ENCODE data around the gene HNRNPUL1. TPM values are rescaled to one million over a fixed set of nuclear protein-coding genes. Genes with fewer than 3 reads are reported as not detected.
"Not testable (repeated sequence)": the region's sequence is repeated elsewhere in the genome, so short reads cannot be mapped to it uniquely, and the experiment has no call there.

Gene HNRNPUL1
- polyA plus RNA-seq, 1 donor = 166 TPM

- no peak for DNase-seq
Observed at GRCh38 chr19:41278478-41278877, 14.3 kb downstream of the HNRNPUL1 start.

DNA sequence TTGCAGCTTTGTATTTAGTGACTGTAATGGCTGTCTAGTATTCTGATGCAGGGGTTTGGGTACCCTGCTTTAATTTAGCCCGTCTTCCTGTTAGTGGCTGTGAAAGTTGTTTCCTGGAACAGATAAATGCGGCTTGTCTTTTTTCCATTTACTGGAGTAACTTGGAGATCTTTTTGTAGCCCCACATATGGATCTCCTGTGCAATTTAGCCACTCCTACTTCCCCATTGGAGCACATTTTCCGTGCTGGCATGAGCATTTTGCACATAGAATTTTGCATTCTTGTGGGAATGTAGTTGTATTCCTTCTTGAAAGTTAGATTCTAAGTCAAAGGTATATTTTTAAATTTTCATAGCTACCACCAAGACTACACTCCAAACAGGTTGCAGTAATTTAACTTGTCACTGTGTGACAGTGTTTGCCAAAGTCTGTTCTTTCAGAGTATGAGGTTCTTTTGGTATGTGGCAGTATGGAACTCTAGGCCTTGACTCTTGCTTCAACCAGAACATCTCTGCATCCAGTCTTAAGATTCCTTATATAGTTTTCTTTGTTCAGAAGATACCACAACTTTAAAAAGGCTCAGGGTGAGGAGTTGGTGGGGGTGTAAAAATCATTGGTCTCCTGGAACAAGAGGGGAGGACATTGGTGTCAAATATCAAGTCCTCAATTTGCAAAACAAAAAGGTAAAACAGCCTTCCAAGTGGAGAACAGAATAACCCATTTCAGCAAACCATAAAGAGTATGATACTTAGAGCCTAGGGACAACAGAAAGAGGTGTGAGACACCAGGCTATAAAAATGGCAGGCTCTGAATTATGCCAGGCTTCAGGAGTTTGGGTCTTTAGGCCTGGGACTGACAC lies 24.7 kb downstream of the HNRNPUL1 start:
- no peak for DNase-seq

- DNase-seq = not testable (repeated sequence)
Observed at GRCh38 chr19:41289814-41290213, 25.6 kb downstream of the HNRNPUL1 start.

- no peak for DNase-seq
Observed at GRCh38 chr19:41294393-41294792, 30.2 kb downstream of the HNRNPUL1 start.

GRCh38 chr19:41295499-41295898 lies 31.3 kb downstream of the HNRNPUL1 start:
- DNase-seq = no peak

- no peak for DNase-seq
Observed at GRCh38 chr19:41296433-41296871, 32.3 kb downstream of the HNRNPUL1 start.

DNA sequence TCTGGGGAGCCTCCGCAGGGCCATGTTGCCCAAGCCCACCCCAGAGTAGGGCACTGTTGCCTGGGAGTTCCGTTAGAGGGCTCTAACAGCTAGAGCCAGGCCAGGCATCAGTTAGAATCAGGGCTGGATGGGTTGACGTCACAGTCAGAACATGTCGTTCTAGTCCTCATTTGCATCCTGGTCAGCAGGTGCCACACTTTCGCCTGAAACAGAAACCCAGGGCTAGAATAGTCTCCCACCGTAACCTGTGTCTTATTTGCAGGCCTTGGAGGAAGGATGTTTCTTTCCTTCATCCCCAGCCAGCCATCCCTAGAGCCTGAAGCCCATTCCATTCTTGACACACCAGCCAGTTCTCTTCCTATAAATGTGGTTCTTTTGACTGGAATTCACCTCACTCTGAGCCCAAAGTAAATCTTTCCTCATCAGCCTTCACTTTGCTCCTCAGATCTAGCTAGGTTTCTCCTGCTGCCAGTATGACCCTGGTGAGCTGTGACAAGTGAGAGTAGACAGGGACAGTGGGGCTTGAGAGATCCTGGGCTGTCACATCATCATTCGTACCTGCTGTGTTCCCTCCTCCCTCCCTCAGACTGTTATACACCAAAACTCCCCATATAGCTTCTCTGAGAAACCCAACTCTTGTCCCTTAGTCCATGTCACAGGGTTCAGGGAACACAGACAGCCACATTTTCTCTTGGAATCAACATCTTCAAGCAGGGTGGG lies 33.6 kb downstream of the HNRNPUL1 start:
- no peak for DNase-seq

DNA sequence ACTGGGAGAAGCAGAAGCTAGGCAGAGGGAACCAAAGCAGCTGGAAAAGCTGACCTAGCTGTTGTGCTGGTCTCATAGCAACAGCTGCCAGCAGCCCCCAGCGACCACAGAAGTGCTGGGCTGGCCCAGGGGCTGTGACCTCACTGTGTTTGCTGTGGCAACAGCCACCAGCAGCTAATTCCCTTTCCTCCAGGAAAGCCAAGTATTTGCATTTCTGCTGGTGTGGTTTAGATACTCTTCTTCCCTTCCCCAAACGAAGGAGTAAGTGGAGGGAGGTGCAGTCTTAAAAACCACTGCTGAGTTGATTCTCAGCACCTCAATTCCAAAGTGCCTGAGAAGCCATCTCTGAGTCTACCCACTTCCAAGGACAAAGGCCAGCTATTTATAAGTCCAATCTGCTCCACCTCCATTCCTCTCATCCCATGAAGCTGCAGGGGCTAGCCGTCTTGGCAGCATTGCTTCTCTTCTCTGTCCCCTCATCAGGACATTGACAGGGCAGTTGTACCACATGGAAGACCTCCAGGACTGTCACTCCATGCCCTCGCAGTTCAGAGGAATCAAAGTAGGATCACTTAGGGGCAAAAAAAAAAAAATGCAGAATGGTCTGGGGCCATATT lies 34.3 kb downstream of the HNRNPUL1 start:
- DNase-seq = peak; percentile 85

DNA sequence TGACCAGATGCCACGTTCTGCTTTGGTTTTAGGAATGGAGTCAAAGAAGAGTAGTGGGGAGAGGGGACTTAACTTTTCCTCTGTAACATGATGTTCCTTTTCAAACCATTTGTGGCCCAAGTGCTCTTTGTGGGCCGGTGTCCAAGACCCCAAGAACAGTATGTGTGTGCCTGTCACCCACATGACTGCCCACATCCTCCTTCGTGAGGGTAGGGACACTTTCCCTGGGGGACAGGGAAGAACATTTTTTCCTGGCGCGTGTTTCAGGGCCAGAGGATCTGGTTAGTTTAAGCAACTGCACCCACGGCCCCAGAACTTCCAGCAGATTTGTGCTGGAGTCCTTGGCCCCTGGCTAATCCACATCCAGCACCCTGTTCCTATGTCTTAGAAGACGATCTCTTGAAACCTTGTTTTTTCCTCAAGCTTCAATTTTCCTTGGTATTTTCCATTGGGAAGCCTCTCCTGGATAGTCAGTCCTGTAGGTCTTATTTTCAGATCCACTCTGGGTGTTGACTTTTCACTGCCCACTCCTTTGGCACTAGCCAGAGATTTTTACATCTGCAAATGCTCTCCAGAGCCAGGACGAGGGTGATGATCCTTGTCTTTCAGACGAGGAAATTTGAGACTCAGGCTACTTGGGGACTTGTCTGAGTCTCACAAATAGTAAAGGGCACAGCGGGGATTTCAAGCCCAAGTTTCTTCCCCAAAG lies 35.0 kb downstream of the HNRNPUL1 start:
- DNase-seq = no peak

DNA sequence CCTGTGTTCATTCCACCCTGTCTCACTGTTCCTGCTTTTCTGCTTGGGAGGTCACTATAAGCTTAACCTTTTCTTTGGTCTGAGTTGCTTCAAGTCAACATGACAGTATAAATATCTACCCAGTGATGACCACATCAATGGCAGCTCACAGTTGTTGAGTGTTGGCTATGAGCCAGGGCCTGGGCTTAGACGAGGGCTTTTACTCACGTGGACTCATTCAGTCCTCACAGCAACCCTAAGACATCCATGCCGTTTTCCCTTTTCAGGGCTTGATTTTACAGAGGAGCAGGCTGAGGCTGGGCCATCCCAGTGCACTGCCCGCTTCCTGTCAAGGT lies 35.5 kb downstream of the HNRNPUL1 start:
- DNase-seq = no peak

DNA sequence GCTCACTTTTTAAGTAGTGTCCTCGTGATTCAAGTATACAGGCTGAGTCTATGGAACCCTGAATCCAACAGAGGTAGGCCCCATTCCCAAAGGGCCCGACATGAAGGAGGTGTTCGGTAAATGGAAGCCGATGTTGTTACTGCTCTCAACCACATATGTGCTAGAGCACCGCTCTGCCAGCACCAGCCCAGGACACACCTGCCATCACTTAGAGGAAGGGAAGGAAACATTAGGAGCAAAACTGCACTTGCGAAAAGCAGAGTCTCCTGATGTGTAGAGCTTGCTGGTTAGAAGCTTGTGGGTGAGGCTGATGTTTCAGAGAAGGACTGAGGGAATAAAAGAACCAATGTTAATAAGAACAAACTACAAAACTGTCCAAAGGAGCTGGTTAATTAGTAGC lies 36.4 kb downstream of the HNRNPUL1 start:
- DNase-seq = no peak

DNA sequence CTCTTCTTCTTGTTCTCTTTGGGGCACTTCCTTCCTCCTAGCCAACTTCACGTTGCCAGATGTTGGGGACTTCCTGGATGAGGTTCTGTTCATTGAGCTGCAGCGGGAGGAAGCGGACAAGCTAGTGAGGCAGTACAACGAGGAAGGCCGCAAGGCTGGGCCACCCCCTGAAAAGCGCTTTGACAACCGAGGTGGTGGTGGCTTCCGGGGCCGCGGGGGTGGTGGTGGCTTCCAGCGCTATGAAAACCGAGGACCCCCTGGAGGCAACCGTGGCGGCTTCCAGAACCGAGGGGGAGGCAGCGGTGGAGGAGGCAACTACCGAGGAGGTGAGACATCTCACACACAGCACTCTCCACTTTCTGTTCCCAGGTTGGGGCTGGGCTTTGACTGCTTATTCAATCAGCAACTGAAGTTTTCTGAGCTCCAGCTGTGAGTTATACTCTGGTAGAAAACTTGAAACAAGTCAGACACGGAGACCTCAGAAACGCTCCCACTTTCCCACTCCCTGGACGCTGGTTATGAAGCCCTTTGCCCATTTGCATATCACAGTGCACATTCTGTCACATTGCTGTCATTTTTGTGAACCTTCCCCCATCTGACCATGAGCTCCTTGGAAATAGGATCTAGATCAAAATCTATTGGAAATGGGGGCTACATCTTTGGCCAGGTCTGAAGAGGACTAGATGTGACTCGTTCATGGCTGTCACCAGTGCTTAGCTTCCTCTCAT lies 38.6 kb downstream of the HNRNPUL1 start:
- DNase-seq = no peak

GRCh38 chr19:41303954-41304353 lies 39.8 kb downstream of the HNRNPUL1 start:
- DNase-seq = no peak

DNA sequence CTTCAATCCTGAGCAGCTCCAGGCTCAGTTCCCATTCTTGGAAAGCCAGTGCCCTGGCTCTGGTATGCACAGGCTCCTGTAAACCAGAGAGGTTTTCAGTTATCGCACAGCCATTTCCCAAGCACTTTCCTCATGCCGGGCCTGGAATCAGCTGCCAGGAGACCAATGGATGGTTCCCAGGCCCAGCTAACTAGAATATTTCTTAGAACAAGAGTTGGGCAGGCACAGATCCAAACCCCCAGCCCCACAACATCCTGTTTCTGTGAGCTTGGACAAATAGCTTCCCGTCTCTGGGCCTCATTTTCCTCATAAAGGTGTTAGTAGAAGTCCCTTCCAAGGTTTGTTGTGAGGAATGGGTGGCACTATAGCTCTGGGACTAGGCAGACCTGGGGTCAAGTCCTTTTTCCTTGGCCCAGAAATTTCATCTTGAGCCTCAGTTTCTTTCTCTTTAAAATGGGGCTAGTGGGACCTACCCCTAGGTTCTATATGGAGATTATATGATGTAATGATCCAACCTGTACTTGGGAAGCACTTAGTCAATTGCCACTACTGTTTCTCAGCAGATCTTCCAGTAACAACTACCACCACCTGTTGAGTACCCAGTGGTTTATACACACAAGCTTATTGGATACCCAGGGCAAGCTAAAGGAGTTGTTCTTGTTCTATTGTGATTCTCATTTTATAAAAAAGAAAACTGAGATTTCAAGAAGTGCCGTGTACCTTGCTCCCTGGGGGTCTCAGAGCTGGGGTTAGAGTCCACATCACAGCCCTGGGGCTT lies 40.7 kb downstream of the HNRNPUL1 start:
- DNase-seq = no peak

- no peak for DNase-seq
Observed at GRCh38 chr19:41305927-41306793, 42.0 kb downstream of the HNRNPUL1 start.

DNA sequence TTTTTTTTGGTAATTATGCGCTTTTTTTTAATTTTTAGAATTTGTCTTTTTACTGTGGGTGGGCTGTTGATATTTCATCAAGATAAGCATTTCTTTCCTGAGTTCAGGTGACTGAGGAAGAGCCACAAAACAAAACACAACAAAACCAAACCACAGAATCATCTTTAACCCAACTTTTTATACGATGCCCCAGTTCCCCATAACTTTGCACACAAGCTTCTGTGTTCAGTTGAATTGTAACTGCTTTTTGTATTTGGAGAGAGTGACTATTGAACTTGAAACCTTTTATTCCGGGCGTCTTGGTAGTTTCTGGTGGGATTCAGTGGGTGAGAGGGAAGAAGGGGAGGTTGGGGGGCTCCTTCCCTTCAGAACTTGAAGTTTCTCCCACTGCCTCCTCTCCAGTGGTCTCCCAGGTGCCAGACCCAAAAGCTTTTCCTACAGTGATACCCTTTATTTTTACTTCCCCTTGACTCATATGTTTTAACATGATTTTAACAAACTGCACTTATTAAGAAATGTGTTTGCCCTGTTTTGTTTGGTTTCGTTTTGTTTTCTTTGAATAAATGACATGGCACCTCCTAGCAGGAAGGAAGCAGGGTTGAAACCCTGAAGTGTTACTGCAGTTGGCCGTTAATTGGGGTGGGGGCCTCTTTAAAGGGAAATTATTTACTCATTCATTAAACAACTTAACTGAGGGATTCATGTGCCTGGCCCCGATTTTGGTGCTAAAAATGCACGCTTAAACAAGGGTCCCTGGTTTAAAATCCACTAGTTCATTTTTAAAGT lies 43.1 kb downstream of the HNRNPUL1 start:
- no peak for DNase-seq

- DNase-seq = no peak
Observed at GRCh38 chr19:41307954-41308449, 43.8 kb downstream of the HNRNPUL1 start.

GRCh38 chr19:41308450-41309179 lies 44.4 kb downstream of the HNRNPUL1 start:
- peak; percentile 91 for DNase-seq
